ENCODE results near the gene SPECC1L.

The SPECC1L gene

GRCh38 chr22:24420072-24420976 lies 149.7 kb downstream of the SPECC1L start:
- Histone ChIP-seq H3K4me1 (ENCODE audit: control extremely low read depth in 1 of 4, control insufficient read depth in 4 of 4, insufficient read depth in 4 of 4, low read length in 3 of 4) (peaks cover 0 to 15% (median 9%) of the 10 kb centered on the region in 4 experiments), H3K27me3 (replicated peaks in 2 of 5; ENCODE audit: control insufficient read depth in 4 of 5, insufficient read depth in 5 of 5, low read length in 4 of 5) (peaks cover 0 to 11% (median 0%) of the 10 kb centered on the region in 5 experiments), H3K27ac (ENCODE audit: insufficient read depth in 1 of 2, low read depth in 1 of 2, low read length in 2 of 2, poor library complexity in 1 of 2, severe bottlenecking in 2 of 2) (no peak overlapping the region), H3K4me3 (ENCODE audit: control insufficient read depth in 1 of 7, extremely low read depth in 1 of 7, insufficient read depth in 4 of 7, low read depth in 2 of 7, low read length in 6 of 7) (no peak overlapping the region), H3K9me3 (ENCODE audit: control extremely low read depth in 1 of 5, control insufficient read depth in 4 of 5, insufficient read depth in 2 of 5, low read depth in 1 of 5, low read length in 4 of 5) (no peaks in the 10 kb centered on the region), H3K36me3 (ENCODE audit: control insufficient read depth in 4 of 4, insufficient read depth in 4 of 4, low read length in 3 of 4) (peaks cover 2 to 29% (median 18%) of the 10 kb centered on the region in 4 experiments)
- ChIA-PET CTCF (interaction anchor here (1.0 to 11.0 kb wide), 12 partner anchors 9 to 112 kb away, joined by 3 to 109 read pairs (median 4); no protein-coding TSS in a partner anchor), POLR2A (no interaction called here)
- DNase-seq = no peak
- 84% methylated on average over 16 of the region's 18 CpGs for WGBS (ENCODE audit: insufficient coverage)

GRCh38 chr22:24420977-24421343 lies 150.3 kb downstream of the SPECC1L start:
- Histone ChIP-seq H3K4me1 (ENCODE audit: control extremely low read depth in 1 of 4, control insufficient read depth in 4 of 4, insufficient read depth in 4 of 4, low read length in 3 of 4) (peaks cover 0 to 19% (median 11%) of the 10 kb centered on the region in 4 experiments), H3K27me3 (replicated peaks in 2 of 5; ENCODE audit: control insufficient read depth in 4 of 5, insufficient read depth in 5 of 5, low read length in 4 of 5) (peaks cover 0 to 11% (median 0%) of the 10 kb centered on the region in 5 experiments), H3K27ac (ENCODE audit: insufficient read depth in 1 of 2, low read depth in 1 of 2, low read length in 2 of 2, poor library complexity in 1 of 2, severe bottlenecking in 2 of 2) (no peak overlapping the region), H3K36me3 (ENCODE audit: control insufficient read depth in 4 of 4, insufficient read depth in 4 of 4, low read length in 3 of 4) (peaks cover 0 to 23% (median 13%) of the 10 kb centered on the region in 4 experiments), H3K9me3 (ENCODE audit: control extremely low read depth in 1 of 5, control insufficient read depth in 4 of 5, insufficient read depth in 2 of 5, low read depth in 1 of 5, low read length in 4 of 5) (no peaks in the 10 kb centered on the region), H3K4me3 (ENCODE audit: control insufficient read depth in 1 of 7, extremely low read depth in 1 of 7, insufficient read depth in 4 of 7, low read depth in 2 of 7, low read length in 6 of 7) (no peak overlapping the region)
- CTCF ChIA-PET = interaction anchor here (1.0 to 11.0 kb wide), 17 partner anchors 10 to 112 kb away, joined by 3 to 109 read pairs (median 4); no protein-coding TSS in a partner anchor
- POLR2A ChIA-PET = no interaction called here
- no peak for DNase-seq
- 91% methylated on average over 11 of the region's 11 CpGs for WGBS (ENCODE audit: insufficient coverage)

- Histone ChIP-seq H3K4me3 (ENCODE audit: control insufficient read depth in 1 of 7, extremely low read depth in 1 of 7, insufficient read depth in 4 of 7, low read depth in 2 of 7, low read length in 6 of 7) (no peak overlapping the region), H3K36me3 (ENCODE audit: control insufficient read depth in 4 of 4, insufficient read depth in 4 of 4, low read length in 3 of 4) (peaks cover 0 to 17% (median 8%) of the 10 kb centered on the region in 4 experiments), H3K9me3 (ENCODE audit: control extremely low read depth in 1 of 5, control insufficient read depth in 4 of 5, insufficient read depth in 2 of 5, low read depth in 1 of 5, low read length in 4 of 5) (no peaks in the 10 kb centered on the region), H3K27me3 (replicated peaks in 2 of 5; ENCODE audit: control insufficient read depth in 4 of 5, insufficient read depth in 5 of 5, low read length in 4 of 5) (peaks cover 0 to 11% (median 0%) of the 10 kb centered on the region in 5 experiments), H3K4me1 (ENCODE audit: control extremely low read depth in 1 of 4, control insufficient read depth in 4 of 4, insufficient read depth in 4 of 4, low read length in 3 of 4) (peaks cover 0 to 24% (median 16%) of the 10 kb centered on the region in 4 experiments), H3K27ac (ENCODE audit: insufficient read depth in 1 of 2, low read depth in 1 of 2, low read length in 2 of 2, poor library complexity in 1 of 2, severe bottlenecking in 2 of 2) (no peak overlapping the region)
- POLR2A ChIA-PET = no interaction called here
- DNase-seq = no peak
- CTCF ChIA-PET = interaction anchor here (0.8 to 11.0 kb wide), 21 partner anchors 9 to 111 kb away, joined by 3 to 109 read pairs (median 5); no protein-coding TSS in a partner anchor
- 73% methylated on average over 8 of the region's 9 CpGs for WGBS (ENCODE audit: insufficient coverage)
Observed at GRCh38 chr22:24421428-24421931, 150.8 kb downstream of the SPECC1L start.

GRCh38 chr22:24422102-24422665 lies 151.6 kb downstream of the SPECC1L start:
- POLR2A ChIA-PET = interaction anchor here (0.6 kb wide), 1 partner anchor 76 kb away, joined by 3 read pairs; no protein-coding TSS in a partner anchor
- CTCF ChIA-PET = interaction anchor here (0.8 to 11.0 kb wide), 26 partner anchors 10 to 110 kb away, joined by 3 to 109 read pairs (median 5); no protein-coding TSS in a partner anchor
- WGBS (ENCODE audit: insufficient coverage) = 98% methylated on average over 5 of the region's 5 CpGs
- Histone ChIP-seq H3K36me3 (ENCODE audit: control insufficient read depth in 4 of 4, insufficient read depth in 4 of 4, low read length in 3 of 4) (peaks cover 0 to 12% (median 3%) of the 10 kb centered on the region in 4 experiments), H3K4me1 (ENCODE audit: control extremely low read depth in 1 of 4, control insufficient read depth in 4 of 4, insufficient read depth in 4 of 4, low read length in 3 of 4) (peaks cover 0 to 31% (median 23%) of the 10 kb centered on the region in 4 experiments), H3K9me3 (ENCODE audit: control extremely low read depth in 1 of 5, control insufficient read depth in 4 of 5, insufficient read depth in 2 of 5, low read depth in 1 of 5, low read length in 4 of 5) (no peaks in the 10 kb centered on the region), H3K27me3 (replicated peaks in 2 of 5; ENCODE audit: control insufficient read depth in 4 of 5, insufficient read depth in 5 of 5, low read length in 4 of 5) (peaks cover 0 to 11% (median 0%) of the 10 kb centered on the region in 5 experiments), H3K4me3 (ENCODE audit: control insufficient read depth in 1 of 7, extremely low read depth in 1 of 7, insufficient read depth in 4 of 7, low read depth in 2 of 7, low read length in 6 of 7) (no peak overlapping the region), H3K27ac (ENCODE audit: insufficient read depth in 1 of 2, low read depth in 1 of 2, low read length in 2 of 2, poor library complexity in 1 of 2, severe bottlenecking in 2 of 2) (no peak overlapping the region)
- DNase-seq = no peak

GRCh38 chr22:24423519-24424000 lies 152.9 kb downstream of the SPECC1L start:
- 2% methylated on average over 37 of the region's 56 CpGs for WGBS (ENCODE audit: insufficient coverage)
- ChIA-PET CTCF (interaction anchor here (1.0 to 11.0 kb wide), 21 partner anchors 8 to 101 kb away, joined by 3 to 109 read pairs (median 7); no protein-coding TSS in a partner anchor), POLR2A (no interaction called here)
- Histone ChIP-seq H3K9me3 (ENCODE audit: control extremely low read depth in 1 of 5, control insufficient read depth in 4 of 5, insufficient read depth in 2 of 5, low read depth in 1 of 5, low read length in 4 of 5) (no peaks in the 10 kb centered on the region), H3K4me1 (ENCODE audit: control extremely low read depth in 1 of 4, control insufficient read depth in 4 of 4, insufficient read depth in 4 of 4, low read length in 3 of 4) (peaks cover 3 to 45% (median 37%) of the 10 kb centered on the region in 4 experiments), H3K36me3 (ENCODE audit: control insufficient read depth in 4 of 4, insufficient read depth in 4 of 4, low read length in 3 of 4) (no peaks in the 10 kb centered on the region), H3K27ac (ENCODE audit: insufficient read depth in 1 of 2, low read depth in 1 of 2, low read length in 2 of 2, poor library complexity in 1 of 2, severe bottlenecking in 2 of 2) (no peak overlapping the region), H3K27me3 (replicated peaks in 2 of 5; ENCODE audit: control insufficient read depth in 4 of 5, insufficient read depth in 5 of 5, low read length in 4 of 5) (peaks cover 0 to 11% (median 0%) of the 10 kb centered on the region in 5 experiments), H3K4me3 (ENCODE audit: control insufficient read depth in 1 of 7, extremely low read depth in 1 of 7, insufficient read depth in 4 of 7, low read depth in 2 of 7, low read length in 6 of 7) (peak overlapping the region in 5 of 7 experiments; percentile 23 to 73 (median 63))
- DNase-seq = no peak

GRCh38 chr22:24424001-24424900 lies 153.6 kb downstream of the SPECC1L start:
- DNase-seq = peak in 2 of 3 donors; percentile 51 to 56
- Histone ChIP-seq H3K9me3 (ENCODE audit: control extremely low read depth in 1 of 5, control insufficient read depth in 4 of 5, insufficient read depth in 2 of 5, low read depth in 1 of 5, low read length in 4 of 5) (no peaks in the 10 kb centered on the region), H3K36me3 (ENCODE audit: control insufficient read depth in 4 of 4, insufficient read depth in 4 of 4, low read length in 3 of 4) (no peaks in the 10 kb centered on the region), H3K27me3 (replicated peaks in 2 of 5; ENCODE audit: control insufficient read depth in 4 of 5, insufficient read depth in 5 of 5, low read length in 4 of 5) (peaks cover 0 to 11% (median 0%) of the 10 kb centered on the region in 5 experiments), H3K4me3 (ENCODE audit: control insufficient read depth in 1 of 7, extremely low read depth in 1 of 7, insufficient read depth in 4 of 7, low read depth in 2 of 7, low read length in 6 of 7) (peak overlapping the region; percentile 13 to 73 (median 56)), H3K4me1 (ENCODE audit: control extremely low read depth in 1 of 4, control insufficient read depth in 4 of 4, insufficient read depth in 4 of 4, low read length in 3 of 4) (peaks cover 3 to 52% (median 43%) of the 10 kb centered on the region in 4 experiments), H3K27ac (ENCODE audit: insufficient read depth in 1 of 2, low read depth in 1 of 2, low read length in 2 of 2, poor library complexity in 1 of 2, severe bottlenecking in 2 of 2) (no peak overlapping the region)
- ChIA-PET CTCF (interaction anchor here (0.6 to 11.0 kb wide), 20 partner anchors 9 to 126 kb away, joined by 3 to 109 read pairs (median 6); no protein-coding TSS in a partner anchor), POLR2A (interaction anchor here (0.6 kb wide), 1 partner anchor 86 kb away, joined by 3 read pairs; no protein-coding TSS in a partner anchor)
- WGBS (ENCODE audit: insufficient coverage) = 14% methylated on average over 60 of the region's 105 CpGs
